Progenitor cell of endocrine pancreas (in vitro differentiated cells): ENCODE measurements around the gene COCH. TPM values are rescaled to one million over a fixed set of nuclear protein-coding genes. Genes with fewer than 3 reads are reported as not detected.

Source experiments
- DNase-seq: peaks from one replicate; pipeline ENCODE4 v3.0.0; 2021; ENCODE audit warnings: low spot score; ENCODE audit not compliant: unreplicated experiment
- H3K27ac Mint-ChIP-seq: 2 replicates; pipeline ENCODE4 v1.8.0; 2021; ENCODE audit warnings: mild to moderate bottlenecking, moderate library complexity, mixed read lengths
- H3K27me3 Mint-ChIP-seq: 2 replicates; pipeline ENCODE4 v1.8.0; 2021; ENCODE audit warnings: mixed read lengths
- H3K36me3 Mint-ChIP-seq: 2 replicates; pipeline ENCODE4 v1.8.0; 2022; ENCODE audit warnings: mixed read lengths; ENCODE audit not compliant: insufficient read depth
- H3K4me1 Mint-ChIP-seq: 2 replicates; pipeline ENCODE4 v1.8.0; 2021; ENCODE audit warnings: low read depth, mixed read lengths
- H3K4me3 Mint-ChIP-seq: 2 replicates; pipeline ENCODE4 v1.8.0; 2021; ENCODE audit warnings: low read depth, mild to moderate bottlenecking, moderate library complexity, mixed read lengths
- H3K9me3 Mint-ChIP-seq: 2 replicates; pipeline ENCODE4 v1.8.0; 2021; ENCODE audit warnings: low read depth, mixed read lengths
- long read RNA-seq: library from polyadenylated mRNA; unstranded; transcript quantifications from one replicate; pipeline ENCODE4 v2.0.0, GENCODE V29; 2020
- total RNA-seq: library from RNA; stranded (reverse); gene quantifications from 2 replicates; pipeline ENCODE4 v1.2.1, GENCODE V29; 2021
- TF ChIP-seq, protein P1 (sequence below): fragments of 200-600 bp; sonication (generic); IDR thresholded peaks from one replicate; pipeline ENCODE4 v1.5.0; 2021; ENCODE audit warnings: antibody characterized with exemption, mild to moderate bottlenecking; ENCODE audit not compliant: unreplicated experiment

COCH gene
- total RNA-seq = 26.9 and 32.5 TPM in 2 replicates
- long read RNA-seq, transcript COCH-202 (12 exons, 2,571 nt) = major isoform, 108 of 201 reads
- long read RNA-seq, transcript COCH-214 (11 exons, 2,884 nt) = minor isoform, 56 of 201 reads
- long read RNA-seq, partial matches to known transcripts = 8 of 201 reads
- long read RNA-seq, other reads (novel, unspliced or antisense) = 24 of 201 reads

DNA sequence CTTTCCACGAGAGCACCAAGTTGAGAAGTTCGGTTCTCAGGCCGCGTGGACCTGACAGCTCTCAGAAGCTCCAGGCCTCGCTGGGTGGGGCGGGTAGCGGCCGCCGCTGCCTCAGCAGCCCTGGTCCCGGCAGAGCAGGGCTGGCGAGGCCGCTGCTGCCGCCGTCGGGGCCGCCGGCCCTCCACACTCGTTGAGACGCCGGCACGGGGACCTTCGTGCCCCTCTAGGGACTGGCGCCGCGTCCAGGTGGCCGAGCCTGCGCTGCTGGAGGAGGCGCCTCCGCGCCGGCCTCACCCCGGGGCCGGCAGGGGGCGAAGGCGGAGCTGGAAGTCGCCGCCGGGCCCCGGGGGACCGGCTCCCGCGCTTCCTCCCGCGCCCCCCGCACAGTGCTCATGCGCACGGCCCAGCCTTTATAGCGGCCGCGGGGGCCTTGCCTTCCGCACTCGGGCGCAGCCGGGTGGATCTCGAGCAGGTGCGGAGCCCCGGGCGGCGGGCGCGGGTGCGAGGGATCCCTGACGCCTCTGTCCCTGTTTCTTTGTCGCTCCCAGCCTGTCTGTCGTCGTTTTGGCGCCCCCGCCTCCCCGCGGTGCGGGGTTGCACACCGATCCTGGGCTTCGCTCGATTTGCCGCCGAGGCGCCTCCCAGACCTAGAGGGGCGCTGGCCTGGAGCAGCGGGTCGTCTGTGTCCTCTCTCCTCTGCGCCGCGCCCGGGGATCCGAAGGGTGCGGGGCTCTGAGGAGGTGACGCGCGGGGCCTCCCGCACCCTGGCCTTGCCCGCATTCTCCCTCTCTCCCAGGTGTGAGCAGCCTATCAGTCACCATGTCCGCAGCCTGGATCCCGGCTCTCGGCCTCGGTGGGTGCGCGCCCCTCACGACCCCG lies at the start of gene COCH:
Gene COCH, plus strand, starts transcription at position 440 of the 879 bp plus-strand sequence. Its CDS starts 380 bp downstream, at position 820.
- Mint-ChIP-seq H3K4me3 (peak within 1 kb of the TSS; percentile 79), H3K36me3 (no peaks in the 10 kb centered on the region), H3K27ac (peak within 1 kb of the TSS; percentile 88), H3K27me3 (peaks cover 45% of the 10 kb centered on the region), H3K9me3 (no peaks in the 10 kb centered on the region), H3K4me1 (peaks cover 5% of the 10 kb centered on the region)
- TF ChIP-seq, protein P1, sequence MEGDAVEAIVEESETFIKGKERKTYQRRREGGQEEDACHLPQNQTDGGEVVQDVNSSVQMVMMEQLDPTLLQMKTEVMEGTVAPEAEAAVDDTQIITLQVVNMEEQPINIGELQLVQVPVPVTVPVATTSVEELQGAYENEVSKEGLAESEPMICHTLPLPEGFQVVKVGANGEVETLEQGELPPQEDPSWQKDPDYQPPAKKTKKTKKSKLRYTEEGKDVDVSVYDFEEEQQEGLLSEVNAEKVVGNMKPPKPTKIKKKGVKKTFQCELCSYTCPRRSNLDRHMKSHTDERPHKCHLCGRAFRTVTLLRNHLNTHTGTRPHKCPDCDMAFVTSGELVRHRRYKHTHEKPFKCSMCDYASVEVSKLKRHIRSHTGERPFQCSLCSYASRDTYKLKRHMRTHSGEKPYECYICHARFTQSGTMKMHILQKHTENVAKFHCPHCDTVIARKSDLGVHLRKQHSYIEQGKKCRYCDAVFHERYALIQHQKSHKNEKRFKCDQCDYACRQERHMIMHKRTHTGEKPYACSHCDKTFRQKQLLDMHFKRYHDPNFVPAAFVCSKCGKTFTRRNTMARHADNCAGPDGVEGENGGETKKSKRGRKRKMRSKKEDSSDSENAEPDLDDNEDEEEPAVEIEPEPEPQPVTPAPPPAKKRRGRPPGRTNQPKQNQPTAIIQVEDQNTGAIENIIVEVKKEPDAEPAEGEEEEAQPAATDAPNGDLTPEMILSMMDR = peak; percentile 61
- DNase-seq = peak; percentile 64

DNA sequence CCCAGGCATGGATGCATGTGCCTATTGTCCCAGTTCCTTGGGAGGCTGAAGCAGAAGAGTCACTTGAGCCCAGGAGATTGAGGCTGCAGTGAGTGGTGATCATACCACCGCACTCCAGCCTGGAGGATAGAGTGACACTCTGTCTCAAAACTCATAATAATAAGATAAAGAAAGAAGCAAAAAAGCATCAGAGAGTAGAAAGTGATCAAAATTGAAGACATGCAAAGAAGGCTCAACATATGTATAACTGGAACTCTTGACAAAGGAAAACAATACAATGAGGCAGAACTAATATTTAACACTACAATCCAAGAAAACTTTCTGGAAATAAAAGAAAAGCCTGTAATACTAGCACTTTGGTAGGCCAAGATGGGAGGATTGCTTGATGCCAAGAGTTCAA lies 48.3 kb upstream of the COCH start:
- no peak for DNase-seq
- peaks cover 25% of the 10 kb centered on the region for H3K9me3 Mint-ChIP-seq
- no peak overlapping the region for H3K27ac Mint-ChIP-seq
- H3K36me3 Mint-ChIP-seq = peaks cover 4% of the 10 kb centered on the region
- H3K4me3 Mint-ChIP-seq = no peak overlapping the region
- no peaks in the 10 kb centered on the region for H3K27me3 Mint-ChIP-seq
- TF ChIP-seq, protein P1 = no peak
- peaks cover 10% of the 10 kb centered on the region for H3K4me1 Mint-ChIP-seq

DNA sequence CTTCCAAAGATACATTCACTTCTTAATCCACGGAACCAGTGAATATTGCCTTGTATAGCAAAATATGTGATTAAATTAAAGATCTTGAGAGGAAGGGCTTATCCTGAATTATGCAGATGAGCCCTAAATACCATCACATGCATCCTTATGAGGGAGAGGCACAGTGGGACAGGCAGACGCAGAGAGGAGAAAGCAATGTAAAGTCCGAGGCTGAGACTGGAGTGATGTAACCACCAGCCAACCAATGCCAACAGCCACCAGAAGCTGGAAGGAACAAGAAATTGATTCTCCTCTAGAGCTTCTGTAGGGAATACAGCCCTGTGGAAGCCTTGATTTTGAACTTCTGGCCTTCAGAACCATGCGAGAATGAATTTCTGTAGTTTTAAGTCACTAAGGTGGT lies 44.5 kb upstream of the COCH start:
- Mint-ChIP-seq H3K27me3 (no peaks in the 10 kb centered on the region), H3K36me3 (peaks cover 3% of the 10 kb centered on the region), H3K4me3 (no peak overlapping the region), H3K4me1 (no peaks in the 10 kb centered on the region), H3K27ac (no peak overlapping the region), H3K9me3 (peaks cover 21% of the 10 kb centered on the region)
- DNase-seq = no peak
- TF ChIP-seq, protein P1 = no peak

DNA sequence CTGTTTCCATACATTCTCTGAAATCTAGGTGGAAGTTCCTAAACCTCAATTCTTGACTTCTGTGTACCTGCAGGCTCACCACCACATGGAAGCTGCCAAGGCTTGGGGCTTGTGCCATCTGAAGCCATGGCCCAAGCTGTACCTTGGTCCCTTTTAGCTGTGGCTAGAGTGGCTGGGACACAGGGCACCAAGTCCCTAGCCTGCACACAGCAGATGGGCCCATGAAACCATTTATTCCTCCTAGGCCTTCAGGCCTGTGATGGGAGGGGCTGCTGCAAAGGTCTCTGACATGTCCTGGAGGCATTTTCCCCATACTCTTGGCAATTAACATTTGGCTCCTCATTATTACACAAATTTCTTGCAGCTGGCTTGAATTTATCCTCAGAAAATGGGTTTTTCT lies 40.0 kb upstream of the COCH start:
- Mint-ChIP-seq H3K36me3 (peaks cover 3% of the 10 kb centered on the region), H3K4me3 (no peak overlapping the region), H3K27ac (no peak overlapping the region), H3K4me1 (no peaks in the 10 kb centered on the region), H3K9me3 (peaks cover 15% of the 10 kb centered on the region), H3K27me3 (no peaks in the 10 kb centered on the region)
- TF ChIP-seq, protein P1 = no peak
- DNase-seq = no peak

DNA sequence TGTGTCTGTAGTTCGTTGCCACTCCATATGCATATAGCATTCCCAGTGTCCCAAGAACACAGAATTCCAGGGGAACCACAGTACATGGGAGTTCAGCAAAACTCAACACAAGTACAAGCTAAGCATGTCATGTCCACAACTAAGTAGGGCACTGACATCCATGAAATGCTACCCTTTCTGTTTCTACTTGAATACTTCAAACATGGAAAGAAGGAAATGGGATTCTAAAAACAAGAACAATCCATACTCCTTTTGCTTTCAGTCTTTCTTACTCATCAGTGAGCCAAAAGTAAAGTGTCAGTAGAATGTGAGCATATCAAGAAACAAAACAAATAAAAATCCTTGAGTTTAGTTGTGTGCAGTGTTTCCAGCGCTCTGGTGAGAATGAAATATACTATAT lies 36.0 kb upstream of the COCH start:
- H3K9me3 Mint-ChIP-seq = peaks cover 12% of the 10 kb centered on the region
- H3K27me3 Mint-ChIP-seq = no peaks in the 10 kb centered on the region
- peaks cover 3% of the 10 kb centered on the region for H3K36me3 Mint-ChIP-seq
- TF ChIP-seq, protein P1 = no peak
- H3K4me1 Mint-ChIP-seq = no peaks in the 10 kb centered on the region
- no peak overlapping the region for H3K27ac Mint-ChIP-seq
- no peak for DNase-seq
- H3K4me3 Mint-ChIP-seq = no peak overlapping the region
